Heart left ventricle (tissue), 16 donors: ENCODE results near the gene ZNF516. TPM values are rescaled to one million over a fixed set of nuclear protein-coding genes. Genes with fewer than 3 reads are reported as not detected.

ENCODE experiments used
- ATAC-seq, 4 donors: fragments of 200-7000 bp; cut with Tn5 transposase; one replicate each; pipeline ENCODE4 v1.9.1; 2020 to 2022; ENCODE audit warnings: moderate library complexity in 4 of 4, mild to moderate bottlenecking in 3 of 4, moderate number of reproducible peaks in 1 of 4
- DNase-seq, 5 donors: peaks; one replicate each; pipeline ENCODE4 v3.0.0-alpha.2; 2020
- H3K27ac ChIP-seq, 12 donors: fragments of 200-600 bp; sonication (generic) in 4 of 12; one replicate each; pipeline versions ENCODE4 v1.5.0 to v1.8.0; 2016 to 2022; ENCODE audit warnings: mild to moderate bottlenecking in 2 of 12
- H3K27me3 ChIP-seq, 9 donors: fragments of 200-600 bp; sonication (generic) in 2 of 9; one replicate each; pipeline versions ENCODE4 v1.5.1 to v1.8.0; 2016 to 2022; ENCODE audit warnings: mild to moderate bottlenecking in 3 of 9
- H3K36me3 ChIP-seq, 9 donors: fragments of 200-600 bp; sonication (generic) in 2 of 9; one replicate each; pipeline versions ENCODE4 v1.5.0 to v1.8.0; 2018 to 2022; ENCODE audit warnings: mild to moderate bottlenecking in 2 of 9
- H3K4me1 ChIP-seq, 12 donors: fragments of 200-600 bp; sonication (generic) in 4 of 12; one replicate each; pipeline versions ENCODE4 v1.5.0 to v1.8.0; 2016 to 2022; ENCODE audit warnings: mild to moderate bottlenecking in 3 of 12
- H3K4me3 ChIP-seq, 12 donors: fragments of 200-600 bp; sonication (generic) in 4 of 12; one replicate each; pipeline versions ENCODE4 v1.5.0 to v1.8.0; 2017 to 2022; ENCODE audit warnings: mild to moderate bottlenecking in 9 of 12, moderate library complexity in 4 of 12
- H3K9me3 ChIP-seq, 12 donors: fragments of 200-600 bp; sonication (generic) in 4 of 12; one replicate each; pipeline versions ENCODE4 v1.5.0 to v1.8.0; 2016 to 2022; ENCODE audit warnings: mild to moderate bottlenecking in 1 of 12
- CTCF ChIP-seq, 12 donors: fragments of 200-600 bp; sonication (generic) in 4 of 12; IDR thresholded peaks; one replicate each; pipeline versions ENCODE4 v1.5.0 to v1.8.0; 2018 to 2022; ENCODE audit warnings: antibody characterized with exemption in 12 of 12, mild to moderate bottlenecking in 5 of 12
- POLR2A ChIP-seq, 2 donors: fragments of 450-650 bp; IDR thresholded peaks; one replicate each; pipeline ENCODE4 v1.6.1; 2017; ENCODE audit warnings: antibody characterized with exemption in 2 of 2, mild to moderate bottlenecking in 2 of 2, moderate library complexity in 2 of 2
- WGBS, 4 donors: extraction: QIAGEN DNeasy Blood & Tissue Kit in 2 of 4; methylation state at CpG; one replicate each; pipeline versions ENCODE4 v1.1.5 to v1.1.7; 2013 to 2018; 5-methylcytosine and 5-hydroxymethylcytosine counted together
- intact Hi-C, 10 donors: fragments of 100-400 bp; cut with DNase I; formaldehyde crosslinking; loops; one replicate each; pipeline versions ENCODE4 v1.11.1 to v1.14.2; 2022
- polyA plus RNA-seq, 2 donors: library from polyadenylated mRNA; stranded (reverse); fragments of 200-250 nt; gene quantifications; one replicate each; pipeline ENCODE4 v1.2.3, GENCODE V29; 2013
- total RNA-seq, 9 donors: library from RNA; depleted of rRNA in 2 of 9; stranded (reverse); fragments of >200 nt in 2 of 9; fragmentation: NEBNext Ultra II Directional in 3 of 9; extraction: Animal tissue kit (Norgen Biotek cat#: 25700) in 3 of 9; gene quantifications; one replicate each; pipeline versions ENCODE4 v1.1.0 to v1.2.4, GENCODE V29; 2016 to 2023
- donor health status: ischemic (EF 13 %, LVEDD 7.1; RV severe dilation, severe dysfunction).
- donor health status: healthy with polysubstance abuse.
- donor health status: DM: no; HTN: yes; CAD: no.
- donor health status: DM: no; HTN: no; CAD: no.
- donor health status: ischemic (EF 25% LVEDD 6.9; RV normal size, moderate dysfunction).
- donor health status: ischemic (EF 25% LVEDD 5.7; RV mildly dilated, moderate dysfunction).
- donor health status: healthy.
- donor health status: DM: yes; HTN: yes; CAD: no.
- donor health status: ischemic (EF 35%, LVEDD 5.7; RV mildly dilated, moderate dysfunction).
- donor health status: nonischemic (EF 11% LVEDD 7.7; RV severe dilation, severe dysfunction).
- donor health status: DM: yes; HTN: yes; CAD: no.
- donor health status: PGD.
- donor health status: ischemic (EF 29% LVEDD 5.4; RV normal size, mild dysfunction).
- donor health status: nonischemic (EF 23%, LVEDD 6.1; RV moderate dilation, normal function).

The ZNF516 gene
- total and polyA plus RNA-seq, 11 donors = 4.8 to 24.8 (median 14.6) TPM

GRCh38 chr18:76443519-76444445 is 51.3 kb downstream of the ZNF516 start:
- Histone ChIP-seq H3K9me3 (no peaks in the 10 kb centered on the region), H3K27ac (no peak overlapping the region), H3K27me3 (no peaks in the 10 kb centered on the region), H3K4me1 (peaks cover 0 to 47% (median 35%) of the 10 kb centered on the region in 12 donors), H3K36me3 (peaks cover 5 to 45% (median 30%) of the 10 kb centered on the region in 9 donors), H3K4me3 (no peak overlapping the region)
- WGBS, 4 donors = 83 to 89% (median 88%) methylated on average over 18 of the region's 18 CpGs
- TF ChIP-seq CTCF (IDR thresholded peaks at IDR 0.05) (no peak), POLR2A (IDR thresholded peaks at IDR 0.05) (no peak)
- intact Hi-C loops = no loop called here
- no peak for ATAC-seq
- DNase-seq = peak in 1 of 5 donors; percentile 14

- no peak for ATAC-seq
- H3K27me3 ChIP-seq = no peaks in the 10 kb centered on the region
- intact Hi-C loops = no loop called here
- H3K9me3 ChIP-seq = no peaks in the 10 kb centered on the region
- H3K27ac ChIP-seq = no peak overlapping the region
- H3K4me3 ChIP-seq = no peak overlapping the region
- 96 to 99% (median 97%) methylated on average over 62 to 66 of the region's 66 CpGs for WGBS, 4 donors
- no peak for TF ChIP-seq POLR2A (IDR thresholded peaks at IDR 0.05)
- peak in 1 of 5 donors; percentile 13 for DNase-seq
- peaks cover 5 to 50% (median 30%) of the 10 kb centered on the region in 9 donors for H3K36me3 ChIP-seq
- peaks cover 0 to 41% (median 25%) of the 10 kb centered on the region in 12 donors for H3K4me1 ChIP-seq
These were observed 52.5 kb downstream of the ZNF516 start for GRCh38 chr18:76442413-76443171.

- peaks cover 0 to 33% (median 22%) of the 10 kb centered on the region in 12 donors for H3K4me1 ChIP-seq
- ATAC-seq (no peak), DNase-seq (no peak)
- H3K4me3 ChIP-seq = no peak overlapping the region
- TF ChIP-seq POLR2A (IDR thresholded peaks at IDR 0.05) = no peak
- TF ChIP-seq CTCF (IDR thresholded peaks at IDR 0.05) = no peak
- H3K27ac ChIP-seq = no peak overlapping the region
- no peaks in the 10 kb centered on the region for H3K9me3 ChIP-seq
- WGBS, 4 donors = 94 to 97% (median 97%) methylated on average over 22 to 65 of the region's 65 CpGs
- peaks cover 5 to 50% (median 30%) of the 10 kb centered on the region in 9 donors for H3K36me3 ChIP-seq
- H3K27me3 ChIP-seq = no peaks in the 10 kb centered on the region
- intact Hi-C loops = no loop called here
These were observed 53.2 kb downstream of the ZNF516 start for GRCh38 chr18:76441668-76442412.

- H3K27ac ChIP-seq = no peak overlapping the region
- no peak overlapping the region for H3K4me3 ChIP-seq
- ATAC-seq = no peak
- H3K9me3 ChIP-seq = no peaks in the 10 kb centered on the region
- WGBS, 4 donors = 96 to 98% (median 98%) methylated on average over 28 to 54 of the region's 54 CpGs
- intact Hi-C loops = no loop called here
- TF ChIP-seq POLR2A (IDR thresholded peaks at IDR 0.05) (no peak), CTCF (IDR thresholded peaks at IDR 0.05) (no peak)
- peaks cover 0 to 32% (median 17%) of the 10 kb centered on the region in 12 donors for H3K4me1 ChIP-seq
- H3K27me3 ChIP-seq = no peaks in the 10 kb centered on the region
- H3K36me3 ChIP-seq = peaks cover 5 to 50% (median 30%) of the 10 kb centered on the region in 9 donors
- DNase-seq = no peak
These were observed 53.9 kb downstream of the ZNF516 start for GRCh38 chr18:76441002-76441667.
